Smooth muscle cell (in vitro differentiated cells): ENCODE measurements around the gene MED12L. TPM values are rescaled to one million over a fixed set of nuclear protein-coding genes. Genes with fewer than 3 reads are reported as not detected.
"Not testable (repeated sequence)": the region's sequence is repeated elsewhere in the genome, so short reads cannot be mapped to it uniquely, and the experiment has no call there.

Source experiments
- DNase-seq: peaks from one replicate; lab custom pipeline; 2025; ENCODE audit not compliant: unreplicated experiment; lab: John Stamatoyannopoulos, UW
- H2AFZ ChIP-seq: fragments of 200-600 bp; sonication (generic); 2 replicates; pipeline ENCODE4 v1.6.0; 2016; ENCODE audit warnings: antibody characterized with exemption, low read depth, mild to moderate bottlenecking
- H3F3A ChIP-seq: fragments of 200-600 bp; sonication (generic); 2 replicates; pipeline ENCODE4 v1.6.0; 2017; ENCODE audit warnings: antibody characterized with exemption, low read depth
- H3K27ac ChIP-seq: fragments of 200-600 bp; sonication (generic); 2 replicates; pipeline ENCODE4 v1.5.1; 2016; ENCODE audit warnings: low read depth, mild to moderate bottlenecking
- H3K27me3 ChIP-seq: fragments of 200-600 bp; sonication (generic); 2 replicates; pipeline ENCODE4 v1.6.1; 2016; ENCODE audit warnings: low read depth, mild to moderate bottlenecking
- H3K36me3 ChIP-seq: fragments of 200-600 bp; sonication (generic); 2 replicates; pipeline ENCODE4 v1.5.1; 2016; ENCODE audit warnings: low read depth
- H3K4me1 ChIP-seq: fragments of 200-600 bp; sonication (generic); 2 replicates; pipeline ENCODE4 v1.5.1; 2016; ENCODE audit warnings: low read depth
- H3K4me2 ChIP-seq: fragments of 200-600 bp; sonication (generic); 2 replicates; pipeline ENCODE4 v1.6.0; 2016; ENCODE audit warnings: mild to moderate bottlenecking
- H3K4me3 ChIP-seq: fragments of 200-600 bp; sonication (generic); 2 replicates; pipeline ENCODE4 v1.5.1; 2016; ENCODE audit warnings: mild to moderate bottlenecking
- H3K79me2 ChIP-seq: fragments of 200-600 bp; sonication (generic); 2 replicates; pipeline ENCODE4 v1.6.0; 2016; ENCODE audit warnings: low read depth, mild to moderate bottlenecking
- H3K9ac ChIP-seq: fragments of 200-600 bp; sonication (generic); 2 replicates; pipeline ENCODE4 v1.6.0; 2016; ENCODE audit warnings: low read depth
- H3K9me3 ChIP-seq: fragments of 200-600 bp; sonication (generic); replicated peaks from 2 replicates; pipeline ENCODE4 v1.5.1; 2016; ENCODE audit warnings: low read depth
- H4K20me1 ChIP-seq: fragments of 200-600 bp; sonication (generic); 2 replicates; pipeline ENCODE4 v1.6.0; 2016; ENCODE audit warnings: low read depth
- CTCF ChIP-seq: fragments of 200-600 bp; sonication (generic); IDR thresholded peaks from 2 replicates; pipeline ENCODE4 v1.5.1; 2017; ENCODE audit warnings: borderline replicate concordance, mild to moderate bottlenecking, antibody characterized with exemption; ENCODE audit not compliant: insufficient read depth, poor library complexity, severe bottlenecking
- WGBS: methylation state at CpG from one replicate; pipeline ENCODE4 v1.1.7; 2016; ENCODE audit warnings: low lambda C conversion rate; 5-methylcytosine and 5-hydroxymethylcytosine counted together
- polyA plus RNA-seq: library from polyadenylated mRNA; unstranded; fragments of >200 nt; fragmentation: Nextera tagmentation; extraction: Ambion mirVana; gene quantifications from 2 replicates; pipeline ENCODE4 v1.2.1, GENCODE V29; 2016
- total RNA-seq: library from RNA; depleted of rRNA; stranded (reverse); fragments of >200 nt; gene quantifications from 2 replicates; pipeline ENCODE4 v1.2.3, GENCODE V29; 2014

MED12L gene
- total and polyA plus RNA-seq, 2 experiments from 2014 or later = 0.26 to 1.5 TPM

DNA sequence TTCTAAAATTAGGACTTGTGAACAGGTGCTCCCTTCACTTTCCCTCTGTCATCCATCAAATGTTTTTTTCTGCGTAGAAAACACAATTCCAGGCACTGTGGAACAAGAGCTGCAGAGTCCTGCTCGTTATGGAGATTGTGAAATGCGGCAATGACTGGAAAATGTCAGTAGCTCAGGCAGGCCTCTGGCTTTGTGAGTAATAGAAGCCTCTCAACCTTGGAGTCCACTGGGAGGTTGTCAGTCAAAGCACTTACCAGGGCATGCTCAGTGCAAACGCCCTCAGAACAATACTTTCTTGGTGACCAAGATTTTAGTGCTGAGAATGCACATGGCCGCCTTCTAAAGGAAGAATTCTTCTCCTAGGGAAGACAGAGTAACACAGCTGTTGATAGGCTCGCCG lies 26.7 kb upstream of the MED12L start:
- TF ChIP-seq CTCF = no peak
- peaks cover 15% of the 10 kb centered on the region for H3K27me3 ChIP-seq
- DNase-seq = no peak
- H3F3A ChIP-seq = no peaks in the 10 kb centered on the region
- no peak overlapping the region for H2AFZ ChIP-seq
- no peak overlapping the region for H3K27ac ChIP-seq
- no peak overlapping the region for H3K9ac ChIP-seq
- WGBS = 67% methylated on average over 7 of the region's 7 CpGs
- H3K79me2 ChIP-seq = no peaks in the 10 kb centered on the region
- H3K4me2 ChIP-seq = no peak overlapping the region
- no peaks in the 10 kb centered on the region for H3K36me3 ChIP-seq
- H3K9me3 ChIP-seq = no peaks in the 10 kb centered on the region
- H3K4me3 ChIP-seq = no peak overlapping the region
- H3K4me1 ChIP-seq = no peaks in the 10 kb centered on the region
- no peaks in the 10 kb centered on the region for H4K20me1 ChIP-seq

- no peaks in the 10 kb centered on the region for H3K79me2 ChIP-seq
- 67% methylated on average over 1 of the region's 1 CpG for WGBS
- H3K27ac ChIP-seq = no peak overlapping the region
- H3K9ac ChIP-seq = no peak overlapping the region
- no peak for DNase-seq
- no peaks in the 10 kb centered on the region for H3F3A ChIP-seq
- H4K20me1 ChIP-seq = no peaks in the 10 kb centered on the region
- no peak overlapping the region for H3K4me2 ChIP-seq
- no peaks in the 10 kb centered on the region for H3K4me1 ChIP-seq
- no peak overlapping the region for H3K4me3 ChIP-seq
- H3K27me3 ChIP-seq = no peaks in the 10 kb centered on the region
- no peak for TF ChIP-seq CTCF
- no peaks in the 10 kb centered on the region for H3K9me3 ChIP-seq
- no peaks in the 10 kb centered on the region for H3K36me3 ChIP-seq
- no peak overlapping the region for H2AFZ ChIP-seq
Measured at GRCh38 chr3:151062611-151063010, 22.9 kb upstream of the MED12L start.

DNA sequence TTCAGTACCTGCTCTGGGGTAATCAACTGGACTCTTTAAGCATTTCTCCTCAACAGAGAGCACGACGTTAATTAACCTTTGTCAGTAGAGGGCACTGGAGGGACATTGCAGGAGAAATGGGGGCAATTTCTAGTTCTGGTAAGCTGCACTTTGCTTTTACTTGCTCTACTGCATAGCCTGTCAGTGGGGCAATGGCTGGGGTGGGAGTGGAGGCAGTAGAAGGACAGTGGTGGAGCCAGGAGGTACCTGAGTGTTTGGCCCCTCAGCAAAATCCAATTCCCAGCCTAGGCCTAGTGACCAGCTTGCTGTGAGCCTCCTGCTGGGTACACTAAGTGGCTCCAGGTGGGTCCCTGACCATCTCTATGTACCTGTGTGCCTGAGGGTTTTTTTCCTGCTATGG lies 18.3 kb upstream of the MED12L start:
- Histone ChIP-seq H4K20me1 (no peaks in the 10 kb centered on the region), H3K4me3 (no peak overlapping the region), H3K27me3 (no peaks in the 10 kb centered on the region), H3K9me3 (no peaks in the 10 kb centered on the region), H3K9ac (no peak overlapping the region), H3F3A (no peaks in the 10 kb centered on the region), H3K4me1 (no peaks in the 10 kb centered on the region), H3K4me2 (no peak overlapping the region), H3K27ac (no peak overlapping the region), H3K36me3 (no peaks in the 10 kb centered on the region), H2AFZ (no peak overlapping the region), H3K79me2 (no peaks in the 10 kb centered on the region)
- no peak for DNase-seq
- WGBS = 52% methylated on average over 2 of the region's 2 CpGs
- no peak for TF ChIP-seq CTCF

DNA sequence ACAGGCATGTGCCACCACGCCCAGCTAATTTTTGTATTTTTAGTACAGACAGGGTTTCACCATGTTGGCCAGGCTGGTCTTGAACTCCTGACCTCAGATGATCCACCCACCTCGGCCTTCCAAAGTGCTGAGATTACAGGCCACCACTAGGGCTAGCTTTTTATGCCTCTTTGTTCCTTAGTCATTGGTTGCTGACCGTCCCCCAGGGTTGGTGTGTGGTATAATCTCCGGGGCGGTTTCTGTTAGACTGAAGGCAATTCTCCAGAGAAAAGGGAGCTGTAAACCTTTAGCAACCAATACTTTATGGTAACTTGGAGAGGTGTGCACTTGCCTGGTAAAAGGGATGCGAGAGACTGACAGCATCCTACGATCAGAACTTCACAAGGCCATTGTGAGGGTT lies 12.6 kb upstream of the MED12L start:
- H3K9me3 ChIP-seq, H3K36me3 ChIP-seq, H3K4me3 ChIP-seq, H2AFZ ChIP-seq, H3K9ac ChIP-seq, H3K79me2 ChIP-seq, H3F3A ChIP-seq, H4K20me1 ChIP-seq, H3K27ac ChIP-seq, H3K4me2 ChIP-seq, H3K4me1 ChIP-seq, H3K27me3 ChIP-seq, DNase-seq: not testable (repeated sequence)
- WGBS = 91% methylated on average over 7 of the region's 7 CpGs
